ENCODE results near the gene P3H1. TPM values are rescaled to one million over a fixed set of nuclear protein-coding genes. Genes with fewer than 3 reads are reported as not detected.

P3H1 gene
- total RNA-seq, 1 donor from 2014 or later, result 22.3 TPM

- intact Hi-C loops (cut with DNase I), result no loop called here
- Histone ChIP-seq H3K4me3 (peak overlapping the region; percentile 88), H3K27ac (no peak overlapping the region), H3K4me1 (peaks cover 28% of the 10 kb centered on the region), H3K36me3 (no peaks in the 10 kb centered on the region), H3K9me3 (no peaks in the 10 kb centered on the region), H3K27me3 (no peaks in the 10 kb centered on the region)
- DNase-seq (no peak), ATAC-seq (no peak)
- no peak for TF ChIP-seq CTCF (IDR thresholded peaks at IDR 0.05)
These were observed 1.3 kb upstream of the P3H1 start for GRCh38 chr1:42768172-42768571.

GRCh38 chr1:42767510-42768000 is 727 bp upstream of the P3H1 start:
- no peaks in the 10 kb centered on the region for H3K36me3 ChIP-seq
- peak overlapping the region; percentile 88 for H3K4me3 ChIP-seq
- no peak for DNase-seq
- intact Hi-C loops (cut with DNase I), result no loop called here
- no peak for TF ChIP-seq CTCF (IDR thresholded peaks at IDR 0.05)
- no peak for ATAC-seq
- H3K27ac ChIP-seq, result peak overlapping the region; percentile 94
- peaks cover 28% of the 10 kb centered on the region for H3K4me1 ChIP-seq
- H3K27me3 ChIP-seq, result no peaks in the 10 kb centered on the region
- H3K9me3 ChIP-seq, result no peaks in the 10 kb centered on the region

GRCh38 chr1:42765832-42766740 is 742 bp downstream of the P3H1 start:
- H3K27ac ChIP-seq, result peak overlapping the region; percentile 94
- intact Hi-C loops (cut with DNase I), result no loop called here
- ATAC-seq (peak; percentile 16), DNase-seq (peak; percentile 78)
- H3K27me3 ChIP-seq, result no peaks in the 10 kb centered on the region
- peaks cover 9% of the 10 kb centered on the region for H3K36me3 ChIP-seq
- H3K4me1 ChIP-seq, result peaks cover 28% of the 10 kb centered on the region
- H3K4me3 ChIP-seq, result peak overlapping the region; percentile 88
- TF ChIP-seq CTCF (IDR thresholded peaks at IDR 0.05), result peak; percentile 41
- H3K9me3 ChIP-seq, result no peaks in the 10 kb centered on the region

- Histone ChIP-seq H3K27ac (peak overlapping the region; percentile 94), H3K36me3 (peaks cover 14% of the 10 kb centered on the region), H3K9me3 (no peaks in the 10 kb centered on the region), H3K4me1 (peaks cover 28% of the 10 kb centered on the region), H3K27me3 (no peaks in the 10 kb centered on the region), H3K4me3 (peak overlapping the region; percentile 88)
- TF ChIP-seq CTCF (IDR thresholded peaks at IDR 0.05), result no peak
- ATAC-seq (no peak), DNase-seq (no peak)
- intact Hi-C loops (cut with DNase I), result no loop called here
These were observed 1.6 kb downstream of the P3H1 start for GRCh38 chr1:42765269-42765668.

- Histone ChIP-seq H3K9me3 (no peaks in the 10 kb centered on the region), H3K27ac (no peak overlapping the region), H3K36me3 (peaks cover 40% of the 10 kb centered on the region), H3K4me1 (peaks cover 16% of the 10 kb centered on the region), H3K4me3 (no peak overlapping the region), H3K27me3 (no peaks in the 10 kb centered on the region)
- intact Hi-C loops (cut with DNase I), result no loop called here
- no peak for ATAC-seq
- no peak for TF ChIP-seq CTCF (IDR thresholded peaks at IDR 0.05)
- no peak for DNase-seq
These were observed 4.6 kb downstream of the P3H1 start for GRCh38 chr1:42762269-42762668.
